Heart right ventricle (tissue), 16 donors: Measurements from ENCODE around the gene BARHL1. TPM values are rescaled to one million over a fixed set of nuclear protein-coding genes. Genes with fewer than 3 reads are reported as not detected.

Experiments
- ATAC-seq, 8 donors: fragments of 200-7000 bp; cut with Tn5 transposase; one replicate each; pipeline ENCODE4 v1.9.1; 2020; ENCODE audit warnings: mild to moderate bottlenecking in 8 of 8, moderate library complexity in 8 of 8, moderate number of reproducible peaks in 1 of 8
- DNase-seq, 2 donors: peaks; one replicate each; pipeline ENCODE4 v3.0.0-alpha.2; 2020
- H3K27ac ChIP-seq, 10 donors: fragments of 200-600 bp; sonication (generic) in 2 of 10; one replicate each; pipeline versions ENCODE4 v1.5.0 to v1.8.0; 2020 to 2022; ENCODE audit warnings: mild to moderate bottlenecking in 3 of 10
- H3K27me3 ChIP-seq, 7 donors: fragments of 200-600 bp; one replicate each; pipeline ENCODE4 v1.8.0; 2021 to 2022; ENCODE audit warnings: mild to moderate bottlenecking in 2 of 7
- H3K36me3 ChIP-seq, 9 donors: fragments of 200-600 bp; sonication (generic) in 1 of 9; one replicate each; pipeline versions ENCODE4 v1.5.0 to v1.8.0; 2020 to 2022; ENCODE audit warnings: mild to moderate bottlenecking in 2 of 9
- H3K4me1 ChIP-seq, 9 donors: fragments of 200-600 bp; sonication (generic) in 1 of 9; one replicate each; pipeline versions ENCODE4 v1.5.0 to v1.8.0; 2020 to 2022; ENCODE audit warnings: mild to moderate bottlenecking in 4 of 9
- H3K4me3 ChIP-seq, 10 donors: fragments of 200-600 bp; sonication (generic) in 2 of 10; one replicate each; pipeline versions ENCODE4 v1.5.0 to v1.8.0; 2020 to 2022; ENCODE audit warnings: mild to moderate bottlenecking in 7 of 10, moderate library complexity in 2 of 10
- H3K9me3 ChIP-seq, 11 donors: fragments of 200-600 bp in 10 of 11; sonication (generic) in 2 of 11; one replicate each; pipeline versions ENCODE4 v1.5.0 to v1.8.0; 2013 to 2022; ENCODE audit warnings: mild to moderate bottlenecking in 2 of 11, control low read depth in 1 of 11, moderate library complexity in 1 of 11
- CTCF ChIP-seq, 9 donors: fragments of 200-600 bp; sonication (generic) in 2 of 9; IDR thresholded peaks; one replicate each; pipeline versions ENCODE4 v1.5.0 to v1.8.0; 2021 to 2022; ENCODE audit warnings: antibody characterized with exemption in 9 of 9, mild to moderate bottlenecking in 5 of 9, moderate library complexity in 1 of 9
- WGBS, 2 donors: extraction: QIAGEN DNeasy Blood & Tissue Kit; methylation state at CpG; one replicate each; pipeline ENCODE4 v1.1.7; 2013; ENCODE audit warnings: inconsistent platforms in 1 of 2; 5-methylcytosine and 5-hydroxymethylcytosine counted together
- intact Hi-C, 10 donors: fragments of 100-400 bp; cut with DNase I; formaldehyde crosslinking; loops; one replicate each; pipeline versions ENCODE4 v1.11.1 to v1.14.2; 2022
- polyA plus RNA-seq, 2 donors: library from polyadenylated mRNA; stranded (reverse); fragments of 200-250 nt; gene quantifications; one replicate each; pipeline ENCODE4 v1.2.3, GENCODE V29; 2013
- total RNA-seq, 10 donors: library from RNA; stranded (reverse); fragmentation: NEBNext Ultra II Directional in 3 of 10; extraction: Animal tissue kit (Norgen Biotek cat#: 25700) in 3 of 10; gene quantifications; one replicate each; pipeline versions ENCODE4 v1.2.1 to v1.2.4, GENCODE V29; 2021 to 2023
- donor health status: Arrhythmogenic right ventricular cardiomyopathy.
- donor health status: ischemic (EF 13 %, LVEDD 7.1; RV severe dilation, severe dysfunction).
- donor health status: healthy with polysubstance abuse.
- donor health status: DM: no; HTN: yes; CAD: no.
- donor health status: DM: no; HTN: no; CAD: no.
- donor health status: ischemic (EF 25% LVEDD 6.9; RV normal size, moderate dysfunction).
- donor health status: ischemic (EF 25% LVEDD 5.7; RV mildly dilated, moderate dysfunction).
- donor health status: healthy.
- donor health status: DM: yes; HTN: yes; CAD: no.
- donor health status: Ischemic cardiomyopathy.
- donor health status: ischemic (EF 35%, LVEDD 5.7; RV mildly dilated, moderate dysfunction).
- donor health status: nonischemic (EF 11% LVEDD 7.7; RV severe dilation, severe dysfunction).
- donor health status: DM: yes; HTN: yes; CAD: no.
- donor health status: PGD.
- donor health status: ischemic (EF 29% LVEDD 5.4; RV normal size, mild dysfunction).
- donor health status: nonischemic (EF 23%, LVEDD 6.1; RV moderate dilation, normal function).

The BARHL1 gene
- total and polyA plus RNA-seq, 12 donors: not detected

GRCh38 chr9:132538071-132538470 is 44.3 kb upstream of the BARHL1 start:
- Histone ChIP-seq H3K27ac (no peak overlapping the region), H3K9me3 (peaks cover 0 to 22% (median 11%) of the 10 kb centered on the region in 11 donors), H3K4me1 (no peaks in the 10 kb centered on the region), H3K27me3 (peaks cover 0 to 3% (median 0%) of the 10 kb centered on the region in 7 donors), H3K4me3 (no peak overlapping the region), H3K36me3 (no peaks in the 10 kb centered on the region)
- no peak for ATAC-seq
- DNase-seq: no peak
- intact Hi-C loops: no loop called here
- WGBS, 2 donors: 67 to 78% methylated on average over 8 of the region's 8 CpGs
- no peak for TF ChIP-seq CTCF (IDR thresholded peaks at IDR 0.05)

- H3K4me3 ChIP-seq: no peak overlapping the region
- H3K27me3 ChIP-seq: no peaks in the 10 kb centered on the region
- intact Hi-C loops: no loop called here
- H3K4me1 ChIP-seq: no peaks in the 10 kb centered on the region
- peaks cover 0 to 20% (median 11%) of the 10 kb centered on the region in 11 donors for H3K9me3 ChIP-seq
- no peaks in the 10 kb centered on the region for H3K36me3 ChIP-seq
- ATAC-seq: no peak
- no peak overlapping the region for H3K27ac ChIP-seq
- 82 to 85% methylated on average over 7 of the region's 7 CpGs for WGBS, 2 donors
- DNase-seq: no peak
- no peak for TF ChIP-seq CTCF (IDR thresholded peaks at IDR 0.05)
These were observed 43.3 kb upstream of the BARHL1 start for GRCh38 chr9:132539096-132539495.

- no peaks in the 10 kb centered on the region for H3K36me3 ChIP-seq
- intact Hi-C loops: no loop called here
- H3K4me3 ChIP-seq: no peak overlapping the region
- 88 to 89% methylated on average over 8 of the region's 8 CpGs for WGBS, 2 donors
- ATAC-seq (no peak), DNase-seq (no peak)
- TF ChIP-seq CTCF (IDR thresholded peaks at IDR 0.05): no peak
- peaks cover 0 to 5% (median 1%) of the 10 kb centered on the region in 7 donors for H3K27me3 ChIP-seq
- no peak overlapping the region for H3K27ac ChIP-seq
- peaks cover 0 to 2% (median 0%) of the 10 kb centered on the region in 11 donors for H3K9me3 ChIP-seq
- H3K4me1 ChIP-seq: peaks cover 0 to 3% (median 0%) of the 10 kb centered on the region in 9 donors
These were observed 41.4 kb upstream of the BARHL1 start for GRCh38 chr9:132541051-132541450.

GRCh38 chr9:132541870-132542830 is 40.3 kb upstream of the BARHL1 start:
- intact Hi-C loops: no loop called here
- no peak for ATAC-seq
- TF ChIP-seq CTCF (IDR thresholded peaks at IDR 0.05): no peak
- Histone ChIP-seq H3K4me1 (peaks cover 0 to 9% (median 4%) of the 10 kb centered on the region in 9 donors), H3K27me3 (peaks cover 0 to 13% (median 10%) of the 10 kb centered on the region in 7 donors), H3K27ac (no peak overlapping the region), H3K9me3 (no peaks in the 10 kb centered on the region), H3K4me3 (no peak overlapping the region), H3K36me3 (no peaks in the 10 kb centered on the region)
- 82 to 83% methylated on average over 19 of the region's 19 CpGs for WGBS, 2 donors
- no peak for DNase-seq
